NK-92 (cell line): Measurements from ENCODE around the gene MACROD1.
"Not testable (repeated sequence)": the region's sequence is repeated elsewhere in the genome, so short reads cannot be mapped to it uniquely, and the experiment has no call there.

ENCODE experiments used
- DNase-seq: peaks from one replicate; lab custom pipeline; 2025; ENCODE audit not compliant: unreplicated experiment; lab: John Stamatoyannopoulos, UW

Gene MACROD1

GRCh38 chr11:64185693-64186491, 20.0 kb upstream of the MACROD1 start, which contains the start of gene STIP1:
STIP1 (plus strand) TSS chr11:64186171; CDS start chr11:64186262, 91 bp downstream.
- peak; percentile 98 for DNase-seq

DNA sequence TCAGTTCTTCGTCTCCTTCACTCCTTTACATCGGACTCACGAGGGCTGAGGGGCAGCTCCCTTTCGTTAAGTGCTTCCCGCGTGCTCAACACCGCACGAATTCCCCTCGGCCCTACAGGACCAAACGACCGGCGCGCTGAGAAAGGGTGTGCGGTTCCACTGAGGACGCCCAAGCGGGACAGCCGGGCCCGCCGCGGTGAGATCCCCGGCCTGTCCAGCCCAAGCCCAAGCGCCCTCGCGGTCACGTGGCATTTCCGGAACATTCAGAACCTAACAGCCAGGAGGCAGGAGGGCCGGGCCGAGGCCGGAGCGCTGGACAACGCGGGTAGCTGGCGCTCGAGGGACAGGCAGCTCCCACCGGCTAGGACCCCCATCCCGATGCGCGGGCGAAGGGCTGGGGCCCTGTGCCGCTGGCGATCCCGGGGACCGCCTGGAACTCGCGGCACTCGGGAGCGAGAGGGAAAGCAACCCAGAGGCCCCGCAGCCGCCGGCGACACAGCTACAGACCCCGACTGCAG, 19.3 kb upstream of the MACROD1 start:
- DNase-seq = no peak

DNA sequence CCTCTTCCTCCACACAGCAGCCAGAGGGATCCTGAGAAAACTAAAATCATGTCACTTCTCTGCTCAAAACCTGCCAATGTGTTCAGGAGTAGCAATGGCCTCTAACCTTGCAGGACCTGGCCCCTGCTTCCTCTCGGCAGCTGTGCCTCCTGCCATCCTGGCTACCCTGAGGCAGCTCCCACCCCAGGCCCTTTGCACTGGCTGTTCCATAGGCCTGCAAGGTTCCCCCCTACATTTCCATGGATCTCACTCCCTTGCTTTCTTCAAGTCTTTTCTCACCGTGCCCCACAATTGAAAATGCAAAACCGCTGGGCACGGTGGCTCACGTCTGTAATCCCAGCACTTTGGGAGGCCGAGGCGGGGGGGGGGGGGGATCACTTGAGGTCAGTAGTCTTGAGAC, 18.0 kb upstream of the MACROD1 start:
- no peak for DNase-seq

DNA sequence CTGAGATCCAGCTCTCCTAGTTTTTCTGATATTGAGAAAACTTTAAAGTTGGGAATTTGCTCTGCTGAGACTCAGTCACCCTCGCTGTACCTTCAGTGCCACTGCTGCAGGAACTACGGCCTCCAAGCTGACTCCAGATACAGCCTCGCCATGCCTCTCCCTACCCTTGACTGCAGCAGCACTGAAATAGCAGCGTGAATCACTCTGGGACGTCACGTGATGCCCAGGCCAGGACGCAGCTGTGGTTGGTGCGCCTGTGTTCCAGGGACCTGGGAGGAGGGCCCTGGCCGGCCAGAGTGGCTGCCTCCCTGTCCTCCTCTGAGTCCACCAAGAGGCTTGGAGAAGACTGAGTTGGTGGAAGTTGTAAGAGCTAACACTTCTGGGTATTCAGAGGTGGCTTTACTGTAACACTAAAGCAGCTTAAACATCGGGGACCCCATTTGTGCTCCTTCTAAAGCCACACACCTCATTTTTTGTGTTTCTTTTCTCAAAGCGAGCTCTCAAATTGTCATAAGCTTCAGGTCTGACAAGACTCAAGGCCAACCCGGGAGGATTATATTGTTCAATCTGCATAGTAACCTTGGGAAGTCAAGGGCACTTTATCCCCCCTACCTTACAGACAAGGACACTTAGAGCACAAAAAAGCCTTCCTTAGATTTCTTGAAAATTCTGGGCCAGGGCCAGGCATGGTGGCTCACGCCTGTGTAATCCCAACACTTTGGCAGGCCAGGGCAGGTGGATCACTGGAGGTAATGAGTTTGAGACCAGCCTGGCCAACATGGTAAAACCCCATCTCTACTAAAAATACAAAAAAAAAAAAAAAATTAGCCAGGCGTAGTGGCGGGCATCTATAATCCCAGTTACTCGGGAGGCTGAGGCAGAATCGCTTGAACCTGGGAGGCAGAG, 15.8 kb upstream of the MACROD1 start:
- DNase-seq = no peak

DNA sequence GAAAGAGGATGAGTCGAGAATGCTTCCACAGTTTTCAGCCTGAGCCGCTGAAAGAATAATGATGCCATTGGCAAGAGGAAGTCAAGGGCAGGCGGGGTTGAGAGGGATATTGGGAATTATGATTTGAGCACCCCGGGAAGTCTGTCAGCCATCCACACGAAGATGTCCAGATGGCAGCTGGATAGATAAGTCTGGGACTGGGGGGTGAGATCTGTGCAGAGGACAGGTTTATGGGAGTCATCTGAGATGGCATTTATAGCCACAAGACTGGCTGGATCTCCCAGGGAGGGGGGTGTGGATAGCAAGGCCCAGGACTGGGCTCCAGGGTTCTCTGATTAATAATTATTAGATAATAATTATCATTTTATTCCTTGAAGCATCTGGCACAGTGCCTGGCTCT, 15.0 kb upstream of the MACROD1 start:
- no peak for DNase-seq

- DNase-seq = no peak
Observed at GRCh38 chr11:64178951-64179639, 13.2 kb upstream of the MACROD1 start.

DNA sequence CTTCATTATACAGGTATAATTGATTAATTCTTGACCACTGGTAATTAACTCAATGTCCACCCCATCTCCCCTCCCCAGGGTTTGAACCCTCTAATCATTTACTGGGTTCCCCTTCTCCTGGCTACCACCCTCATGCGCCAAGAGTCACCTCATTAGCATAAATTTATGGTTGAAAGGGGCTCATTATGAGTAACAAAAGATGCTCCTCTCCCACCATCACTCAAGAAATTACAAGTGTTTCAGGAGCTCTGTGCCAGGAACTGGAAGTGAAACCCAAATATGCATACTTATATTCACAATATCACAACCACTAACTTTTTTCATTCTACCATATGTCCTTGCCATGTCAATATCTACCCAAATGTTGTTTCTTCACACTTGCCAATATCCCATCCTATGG, 12.3 kb upstream of the MACROD1 start:
- DNase-seq = no peak

DNA sequence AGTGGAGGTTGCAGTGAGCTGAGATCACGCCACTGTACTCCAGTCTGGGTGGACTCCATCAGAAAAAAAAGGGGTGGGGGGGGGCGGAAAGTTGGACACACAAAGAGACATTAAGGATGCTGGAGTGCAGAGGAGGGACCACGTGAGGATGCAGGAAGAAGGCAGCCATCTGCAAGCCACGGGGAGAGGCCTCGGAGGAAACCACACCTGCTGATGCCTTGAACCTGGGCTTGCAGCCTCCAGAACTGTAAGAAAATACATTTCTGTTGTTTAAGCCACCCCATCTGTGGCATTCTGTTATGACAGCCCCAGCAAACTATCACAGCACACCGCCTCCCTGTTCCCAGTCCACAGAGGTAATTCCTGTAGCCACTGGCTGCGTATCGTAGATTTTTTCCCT, 10.8 kb upstream of the MACROD1 start:
- no peak for DNase-seq

GRCh38 chr11:64173616-64174355, 7.9 kb upstream of the MACROD1 start:
- DNase-seq = no peak

DNA sequence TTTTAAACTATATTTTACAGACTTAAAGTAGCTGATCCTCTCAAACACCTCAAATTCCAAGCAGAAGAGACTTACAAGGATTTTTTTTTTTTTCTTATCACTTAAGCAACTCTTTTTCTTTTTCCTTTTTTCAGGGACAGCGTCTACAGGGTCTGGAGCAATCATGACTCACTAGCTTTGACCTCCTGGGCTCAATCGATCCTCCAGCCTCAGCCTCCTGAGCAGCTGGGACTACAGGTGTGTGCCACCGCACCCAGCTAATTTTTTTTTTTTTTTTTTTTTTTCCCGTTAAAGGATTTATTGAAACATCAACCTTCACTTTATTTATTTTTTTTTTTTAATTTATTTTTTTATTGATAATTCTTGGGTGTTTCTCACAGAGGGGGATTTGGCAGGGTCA, 4.5 kb upstream of the MACROD1 start:
- DNase-seq = no peak

DNA sequence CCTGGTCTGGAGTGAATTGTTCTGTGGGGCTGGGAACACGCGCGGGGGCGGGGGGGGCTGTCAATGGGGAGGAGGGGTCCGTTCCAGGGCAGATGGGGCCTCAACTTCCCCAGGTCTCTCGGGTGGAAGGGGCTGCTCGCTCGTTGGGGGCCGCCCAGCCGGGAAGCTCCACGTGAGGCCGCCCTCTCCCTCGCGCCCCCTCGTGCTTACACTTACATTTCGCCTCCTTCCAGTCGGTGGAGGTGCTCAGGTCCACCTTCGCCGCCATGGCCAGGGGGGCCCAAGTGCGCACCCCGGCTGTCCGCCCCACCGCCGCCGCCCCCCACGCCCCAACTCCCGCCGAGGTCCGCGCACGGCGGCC, 452 bp downstream of the MACROD1 start:
- DNase-seq = no peak

DNA sequence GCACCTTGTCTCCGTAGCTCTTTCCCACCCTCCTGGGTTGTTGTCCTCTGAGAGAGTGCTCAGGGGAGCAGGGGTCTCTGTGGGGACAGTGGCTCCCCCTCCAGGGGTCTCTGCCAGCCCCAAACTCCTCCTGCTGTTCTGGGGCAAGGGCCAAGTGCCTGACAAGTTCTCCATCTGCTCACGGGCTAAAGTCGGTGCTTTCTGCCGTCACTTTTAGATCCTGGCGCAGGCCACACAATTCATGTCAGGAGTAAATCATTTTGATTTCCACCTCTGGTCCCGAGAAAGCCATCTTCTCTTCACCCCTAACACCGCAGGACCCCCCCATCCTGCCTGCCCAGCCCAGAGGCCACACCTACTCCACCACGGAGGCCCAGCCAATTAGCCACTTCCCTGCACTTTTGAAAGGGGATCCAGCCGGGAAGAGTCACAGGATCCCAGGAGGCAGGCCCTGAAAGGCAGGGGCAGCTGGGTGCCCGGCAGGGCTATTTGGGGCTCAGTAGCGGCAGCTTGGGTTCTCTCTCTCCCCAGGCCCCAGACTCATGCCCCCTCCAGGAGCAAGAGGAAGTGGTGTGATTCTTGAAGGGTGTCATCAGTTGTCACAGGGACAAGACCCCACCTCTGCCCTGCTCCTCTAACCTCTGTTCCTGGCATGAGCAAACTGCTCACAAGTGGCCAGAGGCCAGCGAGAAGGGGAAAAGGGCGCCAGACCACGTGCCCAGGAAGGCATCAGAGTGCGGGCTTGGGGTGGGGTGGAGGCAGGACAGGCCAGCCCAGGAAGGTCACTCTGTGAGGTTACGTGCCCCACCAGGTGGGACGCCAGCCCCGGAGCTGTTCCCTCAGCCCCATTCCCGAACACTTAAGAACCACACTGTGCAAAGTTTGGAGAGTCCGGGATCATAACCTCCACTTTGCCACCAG, 1.3 kb downstream of the MACROD1 start:
- no peak for DNase-seq

DNA sequence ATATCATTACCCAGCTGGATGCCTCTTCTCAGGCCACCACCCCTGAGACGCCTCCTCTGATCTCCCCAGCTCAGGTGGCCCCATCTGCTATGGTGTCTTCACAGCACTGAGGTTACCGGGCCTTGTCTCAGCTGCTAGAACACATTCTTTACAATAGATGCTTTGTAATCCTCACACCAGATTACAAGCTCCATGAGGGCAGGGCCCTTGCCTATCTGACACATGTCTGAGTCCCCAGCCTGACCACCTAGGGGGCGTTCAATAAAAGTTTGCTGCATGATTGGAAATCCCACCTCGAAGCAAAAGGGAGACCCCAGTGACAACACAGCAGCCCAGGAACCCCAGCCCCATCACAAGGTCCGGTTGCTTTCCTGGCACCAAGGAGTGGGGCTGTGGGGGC, 2.0 kb downstream of the MACROD1 start:
- no peak for DNase-seq

GRCh38 chr11:64162769-64163168, 3.1 kb downstream of the MACROD1 start:
- not testable (repeated sequence) for DNase-seq

- no peak for DNase-seq
Observed at GRCh38 chr11:64161037-64161436, 4.9 kb downstream of the MACROD1 start.

DNA sequence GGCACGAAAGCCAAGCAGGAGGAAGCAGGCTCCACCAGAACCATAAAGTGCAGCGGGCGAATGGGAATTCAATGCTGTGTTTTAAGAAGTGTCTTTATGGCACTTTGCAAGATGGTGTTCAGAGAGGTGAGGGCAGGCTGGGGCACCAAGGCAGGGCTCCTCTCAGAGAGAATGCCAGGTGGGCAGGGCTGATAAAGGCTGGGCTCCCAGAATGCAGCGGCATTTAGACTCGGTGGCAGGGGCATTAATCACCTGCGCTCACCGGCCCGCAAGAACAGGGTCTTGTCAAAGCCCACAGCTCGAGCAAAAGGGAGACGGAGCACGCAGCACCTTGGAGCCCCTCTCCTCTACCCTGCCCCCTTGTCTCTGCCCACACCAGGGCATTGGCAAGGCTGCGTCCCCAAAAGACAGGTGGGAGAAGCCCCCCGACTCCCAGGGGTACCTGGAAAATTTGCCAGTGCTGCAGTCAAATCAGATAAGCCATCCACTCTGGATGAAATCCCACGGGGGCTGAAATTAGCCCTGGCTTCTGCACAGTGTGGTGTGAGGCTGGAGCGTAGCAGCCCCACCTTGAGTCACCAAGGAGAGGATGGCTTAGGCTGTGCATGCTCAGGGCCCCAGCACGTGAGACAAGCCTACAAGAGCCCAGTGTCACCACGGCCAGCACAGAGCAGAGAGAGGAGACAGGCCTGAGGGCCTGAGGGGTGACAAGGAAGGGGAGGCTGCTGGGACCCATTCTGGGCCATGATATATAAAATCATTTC, 8.1 kb downstream of the MACROD1 start:
- DNase-seq = no peak

DNA sequence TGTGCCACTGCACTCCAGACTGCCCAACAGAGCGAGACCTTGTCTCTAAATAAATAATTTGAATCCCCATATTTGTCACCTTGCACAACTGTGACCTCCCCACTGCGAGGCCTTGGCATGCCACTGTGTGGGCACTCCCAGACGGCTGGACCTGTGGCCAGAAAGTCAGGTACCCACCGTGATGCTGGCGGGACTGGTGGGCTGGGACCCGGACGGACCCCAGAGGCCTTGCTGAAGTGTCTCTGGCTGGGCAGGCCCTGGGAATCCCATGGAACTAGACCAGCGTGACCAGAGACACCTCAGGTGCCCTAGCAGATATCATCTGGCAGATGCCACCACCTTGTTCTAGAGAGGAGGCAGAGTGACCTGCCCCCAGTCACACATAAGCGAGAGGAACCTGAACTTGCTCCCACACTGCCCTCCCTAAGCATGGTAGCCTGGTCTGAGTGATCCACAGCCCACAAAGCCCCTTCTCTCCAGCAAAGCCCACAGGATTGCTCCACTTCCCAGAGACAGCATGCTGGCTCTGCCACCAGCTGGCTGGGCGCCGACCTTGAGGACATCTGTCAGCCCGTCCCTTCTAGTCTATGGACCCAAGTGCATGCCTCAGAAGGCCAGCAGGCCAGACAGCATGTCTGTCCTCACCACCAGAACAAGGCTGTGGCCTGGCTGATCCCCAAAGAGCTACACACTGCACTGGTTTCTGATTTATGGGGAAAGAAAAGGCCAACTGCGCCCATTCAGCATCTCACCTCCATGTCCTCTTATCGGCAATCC, 9.5 kb downstream of the MACROD1 start:
- DNase-seq = no peak

- DNase-seq = no peak
Observed at GRCh38 chr11:64153812-64154211, 12.1 kb downstream of the MACROD1 start.
